Stimulated activated CD4-positive, alpha-beta T cell treated with anti-CD3 and anti-CD28 coated beads, Interleukin-1b, Interleukin-23, amount 100 ng/mL, for 48 hours (primary cell): Measurements from ENCODE around the gene VIPR2.
"Not testable (repeated sequence)": the region's sequence is repeated elsewhere in the genome, so short reads cannot be mapped to it uniquely, and the experiment has no call there.

Source experiments
- DNase-seq: peaks from one replicate; pipeline ENCODE4 v3.0.0-alpha.2; 2020

The VIPR2 gene

GRCh38 chr7:159138508-159138907, 6.2 kb downstream of the VIPR2 start:
- DNase-seq = no peak

GRCh38 chr7:159137906-159138305, 6.8 kb downstream of the VIPR2 start:
- no peak for DNase-seq

- no peak for DNase-seq
Observed at GRCh38 chr7:159136846-159137245, 7.8 kb downstream of the VIPR2 start.

- DNase-seq = no peak
Observed at GRCh38 chr7:159136442-159136841, 8.2 kb downstream of the VIPR2 start.

- no peak for DNase-seq
Observed at GRCh38 chr7:159136013-159136412, 8.7 kb downstream of the VIPR2 start.

- DNase-seq = not testable (repeated sequence)
Observed at GRCh38 chr7:159132670-159133443, 11.8 kb downstream of the VIPR2 start.

GRCh38 chr7:159130820-159131219, 13.8 kb downstream of the VIPR2 start:
- DNase-seq = no peak

- no peak for DNase-seq
Observed at GRCh38 chr7:159130199-159130775, 14.4 kb downstream of the VIPR2 start.

- no peak for DNase-seq
Observed at GRCh38 chr7:159128767-159129166, 15.9 kb downstream of the VIPR2 start.

- no peak for DNase-seq
Observed at GRCh38 chr7:159127691-159128642, 16.7 kb downstream of the VIPR2 start.

- no peak for DNase-seq
Observed at GRCh38 chr7:159126311-159127260, 18.1 kb downstream of the VIPR2 start.

- no peak for DNase-seq
Observed at GRCh38 chr7:159125955-159126270, 18.8 kb downstream of the VIPR2 start.

- no peak for DNase-seq
Observed at GRCh38 chr7:159125104-159125954, 19.3 kb downstream of the VIPR2 start.

- not testable (repeated sequence) for DNase-seq
Observed at GRCh38 chr7:159123793-159124192, 20.9 kb downstream of the VIPR2 start.

- not testable (repeated sequence) for DNase-seq
Observed at GRCh38 chr7:159123294-159123693, 21.4 kb downstream of the VIPR2 start.

GRCh38 chr7:159122276-159122675, 22.4 kb downstream of the VIPR2 start:
- DNase-seq = no peak

GRCh38 chr7:159121476-159121875, 23.2 kb downstream of the VIPR2 start:
- DNase-seq = no peak

- no peak for DNase-seq
Observed at GRCh38 chr7:159121068-159121467, 23.6 kb downstream of the VIPR2 start.

- no peak for DNase-seq
Observed at GRCh38 chr7:159120540-159120919, 24.1 kb downstream of the VIPR2 start.

- no peak for DNase-seq
Observed at GRCh38 chr7:159119851-159120539, 24.7 kb downstream of the VIPR2 start.
